Activated CD8-positive, alpha-beta memory T cell treated with anti-CD3 and anti-CD28 coated beads, Interleukin-2, amount 50 U/mL, for 48 hours (primary cell): ENCODE measurements around the gene ANK2.

Experiments used
- DNase-seq: peaks from one replicate; pipeline ENCODE4 v3.0.0-alpha.2; 2020

The ANK2 gene

GRCh38 chr4:113405874-113406722, 356.6 kb downstream of the ANK2 start:
- no peak for DNase-seq

- DNase-seq, result no peak
Measured at GRCh38 chr4:113406723-113407016, 357.2 kb downstream of the ANK2 start.

GRCh38 chr4:113407409-113407808, 358.0 kb downstream of the ANK2 start:
- no peak for DNase-seq

- DNase-seq, result no peak
Measured at GRCh38 chr4:113409181-113409580, 359.7 kb downstream of the ANK2 start.

- no peak for DNase-seq
Measured at GRCh38 chr4:113410686-113411085, 361.2 kb downstream of the ANK2 start.

GRCh38 chr4:113411496-113411938, 362.1 kb downstream of the ANK2 start:
- DNase-seq, result no peak

- DNase-seq, result no peak
Measured at GRCh38 chr4:113419631-113420030, 370.2 kb downstream of the ANK2 start.

- no peak for DNase-seq
Measured at GRCh38 chr4:113420938-113421337, 371.5 kb downstream of the ANK2 start.

GRCh38 chr4:113423631-113424030, 374.2 kb downstream of the ANK2 start:
- no peak for DNase-seq

- DNase-seq, result no peak
Measured at GRCh38 chr4:113433116-113433515, 383.7 kb downstream of the ANK2 start.
